ENCODE data around the gene ARL3.
"Not testable (repeated sequence)": the region's sequence is repeated elsewhere in the genome, so short reads cannot be mapped to it uniquely, and the experiment has no call there.

Gene ARL3

GRCh38 chr10:102675666-102676533 is 38.3 kb downstream of the ARL3 start:
- H3K9ac ChIP-seq (ENCODE audit: low read depth, low read length) = no peak overlapping the region; the same call in 1 of the 2 replicates
- peaks cover 49% of the 10 kb centered on the region for H3K4me1 ChIP-seq (ENCODE audit: insufficient read depth, low read length)
- H3K27ac ChIP-seq (ENCODE audit: low read length) = no peak overlapping the region
- no peak overlapping the region for H3K4me3 ChIP-seq (ENCODE audit: low read length)
- no peaks in the 10 kb centered on the region for H3K27me3 ChIP-seq (ENCODE audit: insufficient read depth, low read length)
- H3K36me3 ChIP-seq (ENCODE audit: insufficient read depth, low read depth, low read length) = peaks cover 6% of the 10 kb centered on the region; the same call in 1 of the 2 replicates
- H3K9me3 ChIP-seq (ENCODE audit: insufficient read depth, low read depth, low read length) = no peaks in the 10 kb centered on the region

DNA sequence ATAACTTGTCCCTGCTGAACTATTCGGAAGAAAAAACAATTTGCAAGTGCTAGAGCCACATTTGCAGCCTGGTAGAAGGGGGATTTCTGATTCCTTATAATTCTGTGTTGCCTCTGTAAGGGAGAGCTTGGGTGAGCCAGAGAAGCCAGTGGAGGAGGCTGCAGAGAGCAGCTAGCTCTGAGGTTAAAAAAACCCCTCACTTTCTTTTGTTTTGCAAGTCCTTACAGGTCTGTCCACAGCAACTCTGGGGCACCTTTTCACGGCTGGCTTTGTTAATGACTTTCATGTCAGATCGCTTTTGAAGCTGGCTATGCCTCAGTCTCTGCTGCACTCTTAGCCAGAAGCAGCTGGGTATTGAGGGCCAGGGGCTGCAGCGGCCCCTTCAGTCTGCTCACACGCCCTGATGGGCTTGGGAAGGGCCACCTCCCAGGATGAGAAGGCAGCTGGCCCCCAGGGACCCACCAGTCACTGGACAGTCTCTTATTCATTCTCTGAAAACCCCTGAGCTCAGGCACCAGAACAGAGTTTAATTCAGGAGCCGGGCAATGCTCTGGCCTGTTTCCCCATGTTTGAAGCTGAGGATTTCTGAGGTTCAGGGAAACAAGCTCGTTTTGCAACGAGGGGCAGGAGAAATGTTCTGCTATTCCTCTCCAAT is 39.1 kb downstream of the ARL3 start:
- Histone ChIP-seq H3K9ac (ENCODE audit: low read depth, low read length) (no peak overlapping the region), H3K4me1 (ENCODE audit: insufficient read depth, low read length) (peaks cover 57% of the 10 kb centered on the region), H3K36me3 (ENCODE audit: insufficient read depth, low read depth, low read length) (no peaks in the 10 kb centered on the region; the same call in 1 of the 2 replicates), H3K27ac (ENCODE audit: low read length) (no peak overlapping the region), H3K27me3 (ENCODE audit: insufficient read depth, low read length) (no peaks in the 10 kb centered on the region), H3K4me3 (ENCODE audit: low read length) (0 out of 2 replicates have a peak overlapping the region, but pooled peaks have one; percentile 52), H3K9me3 (ENCODE audit: insufficient read depth, low read depth, low read length) (no peaks in the 10 kb centered on the region)

DNA sequence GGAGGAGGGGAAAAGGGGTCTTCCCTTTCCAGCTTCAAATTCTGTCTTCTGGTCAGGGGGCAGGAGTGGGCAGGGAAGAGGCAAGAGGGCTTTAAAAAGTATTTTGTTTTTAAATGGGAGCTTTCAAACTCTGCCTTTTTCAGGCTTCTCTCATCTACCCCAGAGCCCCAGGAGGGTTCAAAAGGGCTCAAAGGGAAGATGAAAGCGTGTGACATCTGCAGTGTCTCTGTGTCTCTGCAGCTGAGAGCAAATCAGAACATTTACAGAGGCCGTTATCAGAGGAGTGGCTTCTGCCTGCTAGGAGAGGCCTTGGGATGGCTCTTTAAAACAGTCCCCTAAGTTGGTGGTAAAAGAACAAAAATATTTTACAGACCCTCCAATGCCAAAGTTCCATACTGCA is 39.6 kb downstream of the ARL3 start:
- Histone ChIP-seq H3K9me3 (ENCODE audit: insufficient read depth, low read depth, low read length) (no peaks in the 10 kb centered on the region), H3K9ac (ENCODE audit: low read depth, low read length) (no peak overlapping the region), H3K27ac (ENCODE audit: low read length) (no peak overlapping the region), H3K27me3 (ENCODE audit: insufficient read depth, low read length) (no peaks in the 10 kb centered on the region), H3K4me3 (ENCODE audit: low read length) (peak overlapping the region; percentile 52; the same call in 1 of the 2 replicates), H3K4me1 (ENCODE audit: insufficient read depth, low read length) (peaks cover 60% of the 10 kb centered on the region), H3K36me3 (ENCODE audit: insufficient read depth, low read depth, low read length) (no peaks in the 10 kb centered on the region)

DNA sequence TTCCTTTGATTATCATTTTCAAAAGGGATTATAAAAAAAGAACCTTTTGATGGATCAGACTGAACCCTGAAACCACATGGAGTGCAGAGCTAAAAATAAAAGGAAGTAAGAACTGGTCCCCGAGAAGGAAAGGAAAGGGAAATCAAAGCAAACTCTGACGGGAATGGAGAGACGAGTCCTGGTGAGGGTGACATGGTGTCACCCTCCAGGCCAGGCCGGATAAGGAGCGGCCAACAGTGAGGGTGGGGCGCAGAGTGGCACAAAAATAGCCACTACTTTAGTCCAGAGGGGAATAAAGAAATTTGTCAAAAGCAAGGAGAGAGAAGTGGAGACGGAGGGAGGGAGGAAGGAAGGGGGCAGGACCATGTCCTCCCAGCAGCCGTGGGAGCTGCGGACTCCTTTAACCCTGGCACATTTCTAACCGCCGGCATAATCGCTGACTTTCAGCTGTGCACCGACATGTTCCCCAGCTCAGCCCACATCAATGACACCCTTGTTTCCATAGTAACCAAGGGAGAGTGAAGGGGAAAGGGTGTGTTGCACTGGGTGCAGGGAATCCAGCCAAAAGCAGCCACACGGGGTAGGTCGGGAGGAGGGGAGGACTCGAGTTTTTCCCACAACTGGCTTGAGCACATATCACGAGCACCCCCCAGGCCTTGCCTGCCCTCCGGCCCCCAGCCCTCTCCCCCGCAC is 40.2 kb downstream of the ARL3 start:
- Histone ChIP-seq H3K27ac (ENCODE audit: low read length) (no peak overlapping the region), H3K9ac (ENCODE audit: low read depth, low read length) (peak overlapping the region; percentile 52)

GRCh38 chr10:102673236-102673818 is 40.9 kb downstream of the ARL3 start:
- H3K9me3 ChIP-seq (ENCODE audit: insufficient read depth, low read depth, low read length) = no peaks in the 10 kb centered on the region
- H3K4me1 ChIP-seq (ENCODE audit: insufficient read depth, low read length) = peaks cover 54% of the 10 kb centered on the region
- H3K4me3 ChIP-seq (ENCODE audit: low read length) = no peak overlapping the region
- H3K36me3 ChIP-seq (ENCODE audit: insufficient read depth, low read depth, low read length) = no peaks in the 10 kb centered on the region
- H3K9ac ChIP-seq (ENCODE audit: low read depth, low read length) = peak overlapping the region; percentile 52; the same call in 1 of the 2 replicates
- no peak overlapping the region for H3K27ac ChIP-seq (ENCODE audit: low read length)
- no peaks in the 10 kb centered on the region for H3K27me3 ChIP-seq (ENCODE audit: insufficient read depth, low read length)

More for the DNA sequence above, 40.2 kb downstream of the ARL3 start:
- H3K27me3 ChIP-seq (ENCODE audit: insufficient read depth, low read length) = no peaks in the 10 kb centered on the region
- H3K4me3 ChIP-seq (ENCODE audit: low read length) = peak overlapping the region; percentile 52; the same call in 1 of the 2 replicates
- H3K9me3 ChIP-seq (ENCODE audit: insufficient read depth, low read depth, low read length) = no peaks in the 10 kb centered on the region
- no peaks in the 10 kb centered on the region for H3K36me3 ChIP-seq (ENCODE audit: insufficient read depth, low read depth, low read length)
- peaks cover 58% of the 10 kb centered on the region for H3K4me1 ChIP-seq (ENCODE audit: insufficient read depth, low read length)

GRCh38 chr10:102670871-102671434 is 43.2 kb downstream of the ARL3 start:
- Histone ChIP-seq H3K4me3 (ENCODE audit: low read length) (no peak overlapping the region; the same call in 1 of the 2 replicates), H3K27ac (ENCODE audit: low read length) (no peak overlapping the region), H3K36me3 (ENCODE audit: insufficient read depth, low read depth, low read length) (no peaks in the 10 kb centered on the region), H3K9me3 (ENCODE audit: insufficient read depth, low read depth, low read length) (no peaks in the 10 kb centered on the region), H3K27me3 (ENCODE audit: insufficient read depth, low read length) (no peaks in the 10 kb centered on the region), H3K9ac (ENCODE audit: low read depth, low read length) (no peak overlapping the region), H3K4me1 (ENCODE audit: insufficient read depth, low read length) (peaks cover 44% of the 10 kb centered on the region)

- Histone ChIP-seq H3K4me3 (ENCODE audit: low read length) (peak overlapping the region; percentile 17; the same call in 1 of the 2 replicates), H3K27ac (ENCODE audit: low read length) (no peak overlapping the region), H3K9ac (ENCODE audit: low read depth, low read length) (no peak overlapping the region), H3K36me3 (ENCODE audit: insufficient read depth, low read depth, low read length) (no peaks in the 10 kb centered on the region), H3K9me3 (ENCODE audit: insufficient read depth, low read depth, low read length) (no peaks in the 10 kb centered on the region), H3K27me3 (ENCODE audit: insufficient read depth, low read length) (no peaks in the 10 kb centered on the region), H3K4me1 (ENCODE audit: insufficient read depth, low read length) (peaks cover 37% of the 10 kb centered on the region)
These were observed 44.0 kb downstream of the ARL3 start for GRCh38 chr10:102670065-102670670.

DNA sequence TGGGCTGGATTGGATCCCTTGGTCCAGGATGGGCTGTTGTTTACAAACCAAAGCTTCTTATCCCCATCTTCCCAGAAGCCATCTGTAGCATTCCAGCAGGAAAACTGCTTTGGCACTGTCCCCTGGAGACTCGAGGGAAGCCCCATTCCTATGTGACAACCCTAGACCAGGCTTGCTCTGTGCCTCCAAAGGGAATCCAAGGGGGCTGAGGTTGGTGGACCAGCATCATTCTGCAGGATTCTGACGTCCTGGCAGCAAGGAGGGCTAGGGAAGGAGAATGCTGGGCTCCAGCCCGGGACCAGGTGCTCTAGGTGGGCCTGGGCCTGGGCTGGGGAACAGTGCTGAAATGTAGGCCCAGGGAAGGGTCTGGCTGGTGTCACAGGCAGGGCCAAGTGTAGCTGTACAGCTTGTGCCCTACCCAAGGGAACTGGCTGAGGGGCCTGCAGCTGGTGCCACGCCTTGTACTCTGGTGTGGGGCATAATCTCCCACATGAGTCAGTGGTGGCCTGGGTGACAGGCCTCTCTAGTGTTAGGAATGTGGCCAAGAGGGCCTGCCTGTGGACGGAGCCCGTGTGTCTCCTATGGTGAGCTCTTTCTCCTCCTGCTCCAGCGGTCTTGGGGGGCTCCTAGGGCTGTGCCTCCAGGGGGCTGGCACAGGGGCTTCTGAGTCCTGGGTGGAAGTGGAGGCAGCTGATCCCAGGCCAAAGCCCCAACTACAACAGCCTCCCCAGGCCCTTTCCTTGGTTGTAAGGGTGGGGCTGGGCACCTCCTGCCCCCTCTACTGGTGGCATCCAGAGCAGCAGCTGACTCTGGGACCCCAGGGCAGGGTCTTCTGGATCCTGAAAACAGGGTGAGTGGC is 44.8 kb downstream of the ARL3 start:
- no peak overlapping the region for H3K9ac ChIP-seq (ENCODE audit: low read depth, low read length)

DNA sequence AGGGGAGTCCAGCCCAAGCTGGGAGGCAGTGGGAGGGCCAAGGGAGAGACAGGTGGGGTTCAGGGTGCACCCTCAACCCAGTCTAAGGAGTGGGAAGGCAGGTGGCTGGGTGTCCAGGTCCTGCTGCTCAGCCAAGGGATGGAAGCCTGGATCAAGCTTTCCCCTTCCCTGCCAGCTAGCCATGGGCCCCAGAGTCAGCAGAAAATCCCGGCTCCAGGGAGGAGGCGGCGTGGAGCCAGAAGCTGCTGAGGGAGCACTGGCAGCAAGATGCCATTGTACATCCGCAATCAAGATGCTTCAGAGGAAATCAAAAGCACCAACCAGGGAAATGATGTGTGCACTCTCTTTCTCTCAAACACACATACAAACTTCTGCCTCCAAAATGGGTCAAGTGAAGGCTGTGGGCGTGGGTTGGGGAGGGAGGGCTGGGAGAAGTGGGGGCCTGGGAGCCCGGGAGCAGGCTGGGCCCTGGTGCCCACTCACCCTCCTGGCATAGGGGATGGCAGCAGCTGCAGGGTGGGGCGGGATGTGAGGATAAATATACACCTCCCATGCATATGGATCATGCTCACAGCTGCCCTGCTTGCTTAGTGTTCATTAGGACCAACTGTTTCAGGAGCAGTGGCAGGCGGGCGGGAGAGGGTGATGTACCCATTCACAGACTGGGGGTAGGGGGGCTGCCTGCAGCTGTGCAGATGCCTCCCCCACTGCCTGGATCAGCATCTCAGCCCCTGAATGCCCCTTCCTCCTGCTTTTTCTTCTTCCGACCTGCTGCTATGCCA is 45.7 kb downstream of the ARL3 start:
- Histone ChIP-seq H3K9me3 (ENCODE audit: insufficient read depth, low read depth, low read length) (no peaks in the 10 kb centered on the region), H3K27me3 (ENCODE audit: insufficient read depth, low read length) (no peaks in the 10 kb centered on the region), H3K27ac (ENCODE audit: low read length) (no peak overlapping the region), H3K9ac (ENCODE audit: low read depth, low read length) (no peak overlapping the region), H3K4me3 (ENCODE audit: low read length) (no peak overlapping the region), H3K36me3 (ENCODE audit: insufficient read depth, low read depth, low read length) (no peaks in the 10 kb centered on the region), H3K4me1 (ENCODE audit: insufficient read depth, low read length) (peaks cover 20% of the 10 kb centered on the region)

More for the DNA sequence above, 44.8 kb downstream of the ARL3 start:
- no peaks in the 10 kb centered on the region for H3K9me3 ChIP-seq (ENCODE audit: insufficient read depth, low read depth, low read length)
- no peak overlapping the region for H3K27ac ChIP-seq (ENCODE audit: low read length)
- no peaks in the 10 kb centered on the region for H3K27me3 ChIP-seq (ENCODE audit: insufficient read depth, low read length)
- H3K36me3 ChIP-seq (ENCODE audit: insufficient read depth, low read depth, low read length) = no peaks in the 10 kb centered on the region
- H3K4me1 ChIP-seq (ENCODE audit: insufficient read depth, low read length) = peaks cover 29% of the 10 kb centered on the region
- no peak overlapping the region for H3K4me3 ChIP-seq (ENCODE audit: low read length)

DNA sequence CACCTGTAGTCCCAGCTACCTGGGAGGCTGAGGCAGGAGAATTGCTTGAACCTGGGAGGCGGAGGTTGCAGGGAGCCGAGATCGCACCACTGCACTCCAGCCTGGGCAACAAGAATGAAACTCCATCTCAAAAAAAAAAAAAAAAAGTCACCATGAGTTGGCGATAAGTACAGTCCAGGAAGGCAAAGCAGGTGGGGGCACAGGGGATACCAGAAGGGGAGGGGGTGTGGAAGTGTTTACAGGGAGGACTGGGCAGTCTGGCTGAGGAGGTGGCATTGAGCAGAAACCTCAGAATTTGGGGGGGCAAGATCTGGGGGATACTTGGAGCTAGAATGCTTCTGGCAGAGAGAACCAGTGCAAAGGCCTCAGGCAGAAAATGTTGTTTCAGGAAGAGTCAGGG is 46.8 kb downstream of the ARL3 start:
- H3K27ac ChIP-seq (ENCODE audit: low read length); H3K4me3 ChIP-seq (ENCODE audit: low read length); H3K9me3 ChIP-seq (ENCODE audit: insufficient read depth, low read depth, low read length); H3K9ac ChIP-seq (ENCODE audit: low read depth, low read length); H3K36me3 ChIP-seq (ENCODE audit: insufficient read depth, low read depth, low read length); H3K27me3 ChIP-seq (ENCODE audit: insufficient read depth, low read length): not testable (repeated sequence)
- H3K4me1 ChIP-seq (ENCODE audit: insufficient read depth, low read length) = peaks cover 16% of the 10 kb centered on the region
